OCI-LY1 (cell line): ENCODE results near the gene SNX32.

Experiments used
- H2AFZ ChIP-seq: fragments of 200-600 bp; sonication (generic), shearing (Covaris generic); 2 replicates; pipeline ENCODE4 v1.6.0; 2014; ENCODE audit warnings: antibody characterized with exemption, mild to moderate bottlenecking, low read length
- H3F3A ChIP-seq: fragments of 200-600 bp; sonication (generic), shearing (Covaris generic); 2 replicates; pipeline ENCODE4 v1.6.0; 2014; ENCODE audit warnings: mild to moderate bottlenecking, antibody characterized with exemption, low read length, moderate library complexity; ENCODE audit not compliant: insufficient read depth
- H3K27ac ChIP-seq: fragments of 200-600 bp; sonication (generic); 2 replicates; pipeline ENCODE4 v1.5.1; 2014; ENCODE audit warnings: low read length, mixed run types, mild to moderate bottlenecking, low read depth; ENCODE audit not compliant: poor library complexity, severe bottlenecking
- H3K27me3 ChIP-seq: fragments of 200-600 bp; sonication (generic); 2 replicates; pipeline ENCODE4 v1.6.0; 2014; ENCODE audit warnings: antibody characterized with exemption, mild to moderate bottlenecking, low read length, moderate library complexity; ENCODE audit not compliant: insufficient read depth
- H3K36me3 ChIP-seq: fragments of 200-600 bp; sonication (generic); 2 replicates; pipeline ENCODE4 v1.6.1; 2014; ENCODE audit warnings: mild to moderate bottlenecking, antibody characterized with exemption, low read length, moderate library complexity, mixed read lengths; ENCODE audit not compliant: insufficient read depth
- H3K4me1 ChIP-seq: fragments of 200-600 bp; sonication (generic); 2 replicates; pipeline ENCODE4 v1.5.1; 2014; ENCODE audit warnings: mild to moderate bottlenecking, low read length, moderate library complexity; ENCODE audit not compliant: insufficient read depth, severe bottlenecking
- H3K4me2 ChIP-seq: fragments of 200-600 bp; sonication (generic), shearing (Covaris generic); 2 replicates; pipeline ENCODE4 v1.6.1; 2014; ENCODE audit warnings: low read length
- H3K4me3 ChIP-seq: fragments of 200-600 bp; sonication (generic); 2 replicates; pipeline ENCODE4 v1.5.1; 2014; ENCODE audit warnings: low read length, low read depth, mild to moderate bottlenecking, mixed read lengths; ENCODE audit not compliant: poor library complexity, severe bottlenecking
- H3K79me2 ChIP-seq: fragments of 200-600 bp; shearing (Covaris generic); 2 replicates; pipeline ENCODE4 v1.6.1; 2016; ENCODE audit warnings: mixed run types, low read length, mixed read lengths; ENCODE audit not compliant: insufficient read depth
- H3K9ac ChIP-seq: fragments of 200-600 bp; sonication (generic), shearing (Covaris generic); 2 replicates; pipeline ENCODE4 v1.6.1; 2014; ENCODE audit warnings: mild to moderate bottlenecking, low read length, mixed read lengths
- H3K9me2 ChIP-seq: fragments of 200-600 bp; sonication (generic), shearing (Covaris generic); 2 replicates; pipeline ENCODE4 v1.6.1; 2014; ENCODE audit warnings: low read depth, mild to moderate bottlenecking, low read length, mixed read lengths
- H3K9me3 ChIP-seq: fragments of 200-600 bp; shearing (Covaris generic); 2 replicates; pipeline ENCODE4 v1.6.1; 2014; ENCODE audit warnings: low read length, mixed read lengths
- H4K20me1 ChIP-seq: fragments of 200-600 bp; sonication (generic), shearing (Covaris generic); 2 replicates; pipeline ENCODE4 v1.6.0; 2016; ENCODE audit warnings: mild to moderate bottlenecking, low read length; ENCODE audit not compliant: insufficient read depth
- CTCF ChIP-seq: fragments of 200-600 bp; sonication (generic), shearing (Covaris generic); IDR thresholded peaks from 2 replicates; pipeline ENCODE4 v1.5.1; 2017; ENCODE audit warnings: mild to moderate bottlenecking, antibody characterized with exemption, low read length, moderate library complexity, mixed read lengths
- EZH2 ChIP-seq: fragments of 200-600 bp; sonication (generic), shearing (Covaris generic); IDR thresholded peaks from 2 replicates; pipeline ENCODE4 v1.8.0; 2017; ENCODE audit warnings: borderline replicate concordance, mixed run types, mild to moderate bottlenecking, antibody characterized with exemption, low read length, moderate library complexity, mixed read lengths

Gene SNX32

DNA sequence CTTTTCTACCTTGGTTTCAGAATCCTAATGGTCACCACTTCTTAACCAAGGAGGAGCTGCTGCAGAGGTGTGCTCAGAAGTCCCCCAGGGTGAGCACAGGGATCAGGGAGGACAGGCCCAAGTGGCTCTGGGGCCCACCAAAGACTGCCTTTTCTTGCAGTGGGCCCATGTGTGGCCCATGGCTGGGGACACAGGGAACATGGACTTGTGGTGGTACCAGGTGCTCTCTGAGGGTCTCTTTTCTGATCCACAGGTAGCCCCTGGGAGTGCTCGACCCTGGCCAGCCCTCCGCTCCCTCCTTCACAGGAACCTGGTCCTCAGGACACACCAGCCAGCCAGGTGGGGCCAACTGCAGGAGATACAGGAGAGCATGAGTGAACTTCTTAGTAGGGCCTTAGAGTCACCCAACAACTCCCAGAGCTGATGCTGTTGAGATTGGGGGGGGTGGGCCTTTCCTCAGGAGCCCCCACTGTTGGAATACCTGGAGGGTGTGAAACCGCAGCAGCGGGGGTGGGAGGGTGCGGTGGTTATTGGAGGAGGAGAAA is 28.5 kb downstream of the SNX32 start:
- no peak for TF ChIP-seq EZH2
- TF ChIP-seq CTCF = no peak
- H4K20me1 ChIP-seq = no peaks in the 10 kb centered on the region
- peak overlapping the region; percentile 87; the same call in 1 of the 2 replicates for H3K9ac ChIP-seq
- no peaks in the 10 kb centered on the region for H3K27me3 ChIP-seq
- H3K79me2 ChIP-seq = peaks cover 8% of the 10 kb centered on the region; the same call in 1 of the 2 replicates
- H3K4me1 ChIP-seq = peaks cover 24% of the 10 kb centered on the region
- H3K4me2 ChIP-seq = no peak overlapping the region
- H2AFZ ChIP-seq = no peak overlapping the region
- H3K9me2 ChIP-seq = no peaks in the 10 kb centered on the region
- peaks cover 63% of the 10 kb centered on the region for H3K36me3 ChIP-seq
- no peak overlapping the region for H3K27ac ChIP-seq
- 0 out of 2 replicates have a peak, but pooled peaks cover 5% of the 10 kb centered on the region for H3F3A ChIP-seq
- H3K9me3 ChIP-seq = no peaks in the 10 kb centered on the region
- H3K4me3 ChIP-seq = no peak overlapping the region

DNA sequence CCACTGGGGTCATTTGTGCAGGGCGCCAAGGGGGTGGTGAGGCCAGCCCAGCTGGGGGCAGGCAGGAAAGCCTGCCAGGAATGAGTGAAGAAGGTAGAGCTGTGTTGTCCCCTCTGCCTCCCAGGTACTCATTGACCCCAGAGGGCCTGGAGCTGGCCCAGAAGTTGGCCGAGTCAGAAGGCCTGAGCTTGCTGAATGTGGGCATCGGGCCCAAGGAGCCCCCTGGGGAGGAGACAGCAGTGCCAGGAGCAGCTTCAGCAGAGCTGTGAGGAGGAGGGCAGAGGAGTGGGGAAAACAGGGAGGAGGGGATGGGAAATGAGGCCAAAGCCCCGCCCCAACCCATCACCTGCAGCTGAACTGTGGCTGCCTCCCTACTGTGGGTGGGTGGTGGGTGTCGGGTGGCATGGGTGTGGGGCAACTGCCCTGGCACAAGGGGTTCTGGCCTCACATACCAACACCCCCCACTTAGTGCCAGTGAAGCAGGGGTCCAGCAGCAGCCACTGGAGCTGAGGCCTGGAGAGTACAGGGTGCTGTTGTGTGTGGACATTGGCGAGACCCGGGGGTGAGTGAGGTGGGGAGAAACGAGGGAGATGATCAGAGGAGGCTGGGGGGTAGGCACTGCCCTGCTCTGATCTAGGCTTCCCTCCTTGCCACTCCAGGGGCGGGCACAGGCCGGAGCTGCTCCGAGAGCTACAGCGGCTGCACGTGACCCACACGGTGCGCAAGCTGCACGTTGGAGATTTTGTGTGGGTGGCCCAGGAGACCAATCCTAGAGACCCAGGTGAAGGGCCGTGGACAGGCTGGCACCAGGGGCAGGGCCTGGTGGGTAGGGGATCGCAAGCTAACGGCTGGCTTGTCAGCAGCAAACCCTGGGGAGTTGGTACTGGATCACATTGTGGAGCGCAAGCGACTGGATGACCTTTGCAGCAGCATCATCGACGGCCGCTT is 29.5 kb downstream of the SNX32 start:
- Histone ChIP-seq H4K20me1 (no peaks in the 10 kb centered on the region), H3K4me3 (no peak overlapping the region), H3K36me3 (peaks cover 63% of the 10 kb centered on the region), H3K4me2 (no peak overlapping the region), H3K9me3 (no peaks in the 10 kb centered on the region), H3K9me2 (no peaks in the 10 kb centered on the region), H3K27ac (no peak overlapping the region), H2AFZ (no peak overlapping the region), H3K79me2 (peaks cover 6% of the 10 kb centered on the region; the same call in 1 of the 2 replicates), H3F3A (0 out of 2 replicates have a peak, but pooled peaks cover 5% of the 10 kb centered on the region), H3K9ac (no peak overlapping the region), H3K4me1 (peaks cover 24% of the 10 kb centered on the region), H3K27me3 (no peaks in the 10 kb centered on the region)
- no peak for TF ChIP-seq EZH2
- TF ChIP-seq CTCF = no peak

DNA sequence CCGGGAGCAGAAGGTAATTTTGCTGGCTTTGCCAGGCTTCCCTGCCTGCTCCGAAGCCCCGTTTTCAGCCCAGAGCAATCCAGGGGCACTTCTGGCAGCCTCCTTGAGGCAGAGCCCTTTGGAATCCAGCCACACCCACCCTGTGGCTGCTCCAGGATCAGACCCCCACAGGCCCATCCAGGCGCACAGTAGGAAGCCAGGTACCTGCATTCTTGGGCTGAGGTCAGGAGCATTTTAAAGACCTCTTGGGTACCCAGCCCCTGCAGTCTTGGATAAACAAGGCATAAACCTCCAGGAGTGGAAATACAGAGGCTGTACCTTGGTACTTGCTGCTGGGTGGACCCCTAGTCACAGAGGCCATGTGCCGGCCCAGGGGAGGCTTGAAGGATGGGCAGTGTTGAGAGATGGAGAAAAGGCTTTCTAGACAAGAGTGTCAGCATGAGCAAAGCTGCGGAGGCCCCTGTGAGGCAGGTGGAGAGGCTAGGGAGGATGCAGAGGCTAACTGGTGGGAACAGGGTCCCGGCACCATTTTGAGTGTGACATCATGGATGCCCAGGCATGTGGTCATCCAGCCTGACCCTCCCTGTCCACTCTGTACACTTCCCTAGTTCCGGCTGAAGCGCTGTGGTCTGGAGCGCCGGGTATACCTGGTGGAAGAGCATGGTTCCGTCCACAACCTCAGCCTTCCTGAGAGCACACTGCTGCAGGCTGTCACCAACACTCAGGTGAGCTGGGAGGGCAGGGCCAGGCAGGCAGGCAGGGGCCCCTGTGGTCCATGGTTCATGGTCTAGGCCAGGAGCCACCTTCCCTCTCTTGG is 30.3 kb downstream of the SNX32 start:
- H3F3A ChIP-seq = no peaks in the 10 kb centered on the region

More for the DNA sequence above, 30.3 kb downstream of the SNX32 start:
- H3K79me2 ChIP-seq = peaks cover 6% of the 10 kb centered on the region; the same call in 1 of the 2 replicates
- peaks cover 63% of the 10 kb centered on the region for H3K36me3 ChIP-seq
- no peak overlapping the region for H3K4me3 ChIP-seq
- H2AFZ ChIP-seq = no peak overlapping the region
- no peaks in the 10 kb centered on the region for H3K9me2 ChIP-seq
- H4K20me1 ChIP-seq = no peaks in the 10 kb centered on the region
- H3K9ac ChIP-seq = no peak overlapping the region
- H3K27me3 ChIP-seq = no peaks in the 10 kb centered on the region
- H3K27ac ChIP-seq = no peak overlapping the region
- TF ChIP-seq CTCF (no peak), EZH2 (no peak)
- no peak overlapping the region for H3K4me2 ChIP-seq
- H3K4me1 ChIP-seq = peaks cover 17% of the 10 kb centered on the region
- no peaks in the 10 kb centered on the region for H3K9me3 ChIP-seq
